ENCODE data around the gene SLC39A10. TPM values are rescaled to one million over a fixed set of nuclear protein-coding genes. Genes with fewer than 3 reads are reported as not detected.
A peak's percentile ranks its signal among the peaks of the same experiment; 100 is the strongest.

SLC39A10 gene, protein sequence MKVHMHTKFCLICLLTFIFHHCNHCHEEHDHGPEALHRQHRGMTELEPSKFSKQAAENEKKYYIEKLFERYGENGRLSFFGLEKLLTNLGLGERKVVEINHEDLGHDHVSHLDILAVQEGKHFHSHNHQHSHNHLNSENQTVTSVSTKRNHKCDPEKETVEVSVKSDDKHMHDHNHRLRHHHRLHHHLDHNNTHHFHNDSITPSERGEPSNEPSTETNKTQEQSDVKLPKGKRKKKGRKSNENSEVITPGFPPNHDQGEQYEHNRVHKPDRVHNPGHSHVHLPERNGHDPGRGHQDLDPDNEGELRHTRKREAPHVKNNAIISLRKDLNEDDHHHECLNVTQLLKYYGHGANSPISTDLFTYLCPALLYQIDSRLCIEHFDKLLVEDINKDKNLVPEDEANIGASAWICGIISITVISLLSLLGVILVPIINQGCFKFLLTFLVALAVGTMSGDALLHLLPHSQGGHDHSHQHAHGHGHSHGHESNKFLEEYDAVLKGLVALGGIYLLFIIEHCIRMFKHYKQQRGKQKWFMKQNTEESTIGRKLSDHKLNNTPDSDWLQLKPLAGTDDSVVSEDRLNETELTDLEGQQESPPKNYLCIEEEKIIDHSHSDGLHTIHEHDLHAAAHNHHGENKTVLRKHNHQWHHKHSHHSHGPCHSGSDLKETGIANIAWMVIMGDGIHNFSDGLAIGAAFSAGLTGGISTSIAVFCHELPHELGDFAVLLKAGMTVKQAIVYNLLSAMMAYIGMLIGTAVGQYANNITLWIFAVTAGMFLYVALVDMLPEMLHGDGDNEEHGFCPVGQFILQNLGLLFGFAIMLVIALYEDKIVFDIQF
- total RNA-seq = 20.7 and 27.2 TPM in 2 replicates

- DNase-seq (ENCODE audit: low read depth in 2 of 2) = peak; percentile 98
Observed at GRCh38 chr2:195656859-195657633, at the start of gene SLC39A10. Gene SLC39A10, plus strand, starts transcription at chr2:195657226. Its CDS starts 22,817 bp downstream, at chr2:195680043.

DNA sequence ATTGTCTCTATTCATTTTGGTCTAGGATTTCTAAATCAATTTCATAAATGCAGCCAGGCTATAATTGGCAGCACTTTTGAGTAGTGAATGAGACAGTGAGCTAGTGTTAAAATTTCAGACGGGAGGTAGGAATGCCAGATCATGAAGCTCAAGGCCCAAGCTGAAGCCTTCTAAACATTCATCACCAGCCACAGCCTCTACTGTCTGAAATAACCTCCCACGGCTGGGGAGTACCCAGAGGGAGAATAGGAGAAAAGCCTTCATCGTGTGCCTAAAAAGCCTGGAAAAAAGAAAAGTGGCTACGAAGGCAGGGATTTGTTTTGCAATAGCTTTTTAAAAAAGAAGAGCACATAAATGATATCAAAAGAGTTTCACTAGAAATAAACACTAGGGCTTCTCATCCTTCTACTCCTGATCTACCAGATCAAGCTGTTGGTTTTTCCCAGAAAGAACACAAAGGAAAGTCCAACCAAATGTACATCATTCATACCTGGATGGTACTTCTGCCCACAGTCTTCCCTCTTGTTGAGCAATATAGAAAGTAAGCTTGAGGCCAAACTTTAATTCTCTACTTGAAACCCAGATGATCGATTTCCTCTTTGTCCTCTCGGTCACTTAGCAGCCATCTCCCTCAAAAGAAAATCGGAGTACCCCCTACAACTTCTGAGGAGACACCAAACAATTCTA, 48.1 kb upstream of the SLC39A10 start:
- no peak for DNase-seq (ENCODE audit: low read depth in 2 of 2)

DNA sequence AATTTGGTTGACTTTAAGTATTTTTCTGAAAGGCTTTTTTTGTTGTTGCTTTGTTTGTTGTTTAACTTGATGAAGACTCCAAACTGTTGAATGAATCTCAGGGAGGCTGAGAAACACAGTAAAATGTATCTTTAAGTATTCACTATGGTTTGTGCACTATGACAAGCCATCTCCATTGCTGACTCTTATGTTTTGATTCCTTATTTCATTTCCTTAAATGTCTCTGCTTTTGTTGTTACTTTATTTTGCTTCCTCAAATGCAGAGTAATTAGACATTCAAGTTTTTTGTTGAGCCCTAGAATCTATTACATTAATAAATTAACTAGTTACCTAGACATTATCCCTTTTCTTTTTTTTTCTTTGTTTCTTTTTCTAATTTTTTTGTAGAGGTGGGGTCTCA, 46.3 kb upstream of the SLC39A10 start:
- DNase-seq (ENCODE audit: low read depth in 2 of 2) = no peak

GRCh38 chr2:195612611-195613495, 44.2 kb upstream of the SLC39A10 start:
- peak in 1 of 2 donors; percentile 1 for DNase-seq (ENCODE audit: low read depth in 2 of 2)

GRCh38 chr2:195613922-195614321, 43.1 kb upstream of the SLC39A10 start:
- peak; percentile 3 to 8 for DNase-seq (ENCODE audit: low read depth in 2 of 2)

DNA sequence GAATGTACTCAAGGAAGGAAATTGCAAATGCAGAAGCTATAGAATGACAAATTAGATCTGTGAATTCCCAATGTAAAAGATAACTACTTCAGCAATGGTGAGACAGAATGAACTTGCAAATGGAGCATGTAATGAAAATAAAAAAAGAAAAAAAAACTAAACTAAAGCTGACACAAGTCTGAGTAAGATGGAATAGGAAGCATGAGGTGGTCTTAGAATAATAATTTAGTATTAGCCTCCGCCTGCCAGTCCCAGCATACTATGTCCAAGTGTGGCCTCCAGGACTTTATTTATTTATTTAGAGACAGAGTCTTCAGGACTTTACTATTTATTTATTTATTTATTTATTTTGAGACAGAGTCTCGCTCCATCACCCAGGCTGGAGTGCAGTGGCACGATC, 37.4 kb upstream of the SLC39A10 start:
- DNase-seq (ENCODE audit: low read depth in 2 of 2) = no peak

DNA sequence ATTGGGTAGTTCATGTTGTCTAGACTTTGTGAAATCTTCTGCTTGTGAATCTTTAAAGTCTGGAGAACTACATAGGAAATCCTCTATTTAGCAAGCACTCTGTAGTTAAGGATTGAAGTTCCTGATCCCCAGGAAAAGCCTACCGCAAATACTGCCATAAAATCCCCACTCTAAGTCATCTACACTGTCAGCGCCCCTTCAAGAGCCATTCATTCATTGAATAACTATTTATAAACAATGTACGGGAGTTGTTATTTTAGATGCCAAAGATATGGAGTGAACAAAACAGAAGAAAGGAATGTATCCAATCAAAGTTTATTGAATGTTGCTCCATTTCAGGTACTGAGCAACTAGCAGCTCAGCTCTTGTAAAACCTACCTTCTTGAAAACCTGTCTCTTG, 36.5 kb upstream of the SLC39A10 start:
- DNase-seq (ENCODE audit: low read depth in 2 of 2) = no peak

GRCh38 chr2:195622966-195623365, 34.1 kb upstream of the SLC39A10 start:
- no peak for DNase-seq (ENCODE audit: low read depth in 2 of 2)

GRCh38 chr2:195626507-195626906, 30.5 kb upstream of the SLC39A10 start:
- no peak for DNase-seq (ENCODE audit: low read depth in 2 of 2)

GRCh38 chr2:195628666-195629065, 28.4 kb upstream of the SLC39A10 start:
- DNase-seq (ENCODE audit: low read depth in 2 of 2) = no peak

DNA sequence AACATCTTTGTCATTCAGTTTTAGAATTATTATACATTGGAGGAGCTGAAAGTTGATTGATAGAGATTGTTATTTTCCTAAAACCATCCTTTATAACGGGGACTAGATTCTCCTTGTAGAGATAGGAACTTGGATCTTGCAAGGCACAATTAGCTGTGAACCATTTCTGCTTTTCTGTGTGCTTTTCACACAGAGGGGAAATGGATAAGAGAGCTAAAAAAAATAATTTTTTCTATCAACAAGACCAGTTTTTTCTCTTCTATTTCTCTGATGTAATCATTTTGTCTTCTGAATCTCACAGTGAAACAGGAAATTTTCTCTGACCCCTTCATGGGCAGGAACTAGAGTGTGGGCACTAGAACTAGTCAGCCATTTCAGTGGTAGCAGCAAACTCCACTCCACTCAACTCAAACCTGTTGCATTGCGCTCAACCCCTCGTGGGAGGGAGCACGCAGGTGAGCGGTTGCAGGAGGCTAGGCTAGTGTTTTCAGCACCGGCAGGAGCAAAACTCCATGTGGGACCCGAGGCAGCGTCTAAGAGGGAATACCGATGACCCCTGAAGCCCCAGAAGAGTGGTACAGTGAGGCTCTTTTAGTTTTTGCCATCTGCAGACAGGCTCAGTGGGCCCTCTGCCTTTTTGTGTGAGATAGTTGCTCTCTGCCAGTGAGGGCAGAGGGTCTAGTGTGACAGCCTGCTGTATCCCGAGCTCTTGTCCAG, 24.0 kb upstream of the SLC39A10 start:
- no peak for DNase-seq (ENCODE audit: low read depth in 2 of 2)

DNA sequence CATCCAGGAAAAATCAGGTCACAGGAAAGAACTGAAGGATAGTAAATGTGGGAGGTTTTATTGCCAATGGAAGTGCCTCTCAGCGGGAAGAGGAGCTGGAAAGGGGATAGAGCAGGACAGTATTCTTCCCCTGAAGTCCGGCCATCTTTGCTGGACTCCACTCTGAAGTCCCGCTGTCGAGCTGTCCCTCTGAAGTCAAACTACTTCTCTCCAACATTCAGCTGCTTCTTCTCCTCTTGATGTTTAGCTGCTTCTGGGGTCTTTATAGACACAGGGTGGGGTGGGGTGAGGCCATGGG, 23.5 kb upstream of the SLC39A10 start:
- peak in 1 of 2 donors; percentile 4 for DNase-seq (ENCODE audit: low read depth in 2 of 2)

- no peak for DNase-seq (ENCODE audit: low read depth in 2 of 2)
Observed at GRCh38 chr2:195633974-195634373, 23.1 kb upstream of the SLC39A10 start.

- no peak for DNase-seq (ENCODE audit: low read depth in 2 of 2)
Observed at GRCh38 chr2:195636890-195637289, 20.1 kb upstream of the SLC39A10 start.

GRCh38 chr2:195638750-195639149, 18.3 kb upstream of the SLC39A10 start:
- no peak for DNase-seq (ENCODE audit: low read depth in 2 of 2)

DNA sequence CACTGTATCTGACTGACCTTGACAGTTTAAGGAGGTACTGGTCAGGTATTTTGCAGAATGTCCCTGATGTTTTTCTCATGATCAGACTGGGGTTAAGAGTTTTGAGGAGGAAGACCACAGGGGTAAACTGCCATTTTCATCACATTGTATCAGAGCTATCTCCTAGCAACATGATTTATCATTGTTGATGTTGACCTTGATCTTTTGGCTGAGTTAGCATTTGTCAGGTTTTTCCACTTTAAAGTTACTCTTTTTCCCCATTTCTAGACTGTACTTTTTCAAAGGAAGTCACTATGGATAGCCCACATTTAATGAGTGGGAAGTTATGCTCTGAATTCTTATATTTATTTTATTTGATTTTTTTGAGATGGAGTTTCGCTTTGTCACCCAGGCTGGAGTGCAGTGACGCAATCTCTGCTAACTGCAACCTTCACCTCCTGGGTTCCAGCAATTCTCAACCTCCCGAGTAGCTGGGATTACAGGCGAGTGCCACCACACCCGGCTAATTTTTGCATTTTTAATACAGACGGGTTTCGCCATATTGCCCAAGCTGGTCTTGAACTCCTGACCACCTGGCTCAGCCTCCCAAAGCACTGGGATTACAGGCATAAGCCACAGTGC, 17.7 kb upstream of the SLC39A10 start:
- no peak for DNase-seq (ENCODE audit: low read depth in 2 of 2)

DNA sequence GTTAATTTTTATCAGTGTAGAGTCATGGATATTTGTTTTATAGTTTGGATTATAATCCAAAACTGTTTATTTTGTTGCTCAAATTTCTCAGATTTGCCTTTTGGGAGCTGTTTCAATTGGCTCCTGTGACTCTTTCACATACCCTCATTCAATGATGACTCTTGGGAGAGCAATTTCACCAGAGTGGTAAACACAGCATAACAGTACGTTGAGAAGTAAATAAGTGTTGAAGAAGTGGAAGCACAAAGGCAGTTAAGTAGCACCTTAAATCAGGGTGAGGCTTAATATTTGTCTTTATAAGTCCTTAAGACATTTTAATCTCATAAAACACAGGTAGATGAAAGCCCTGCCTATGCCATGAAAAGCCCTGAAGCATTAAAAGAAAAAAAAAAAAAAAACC, 17.1 kb upstream of the SLC39A10 start:
- DNase-seq (ENCODE audit: low read depth in 2 of 2) = no peak

GRCh38 chr2:195642027-195642678, 14.9 kb upstream of the SLC39A10 start:
- no peak for DNase-seq (ENCODE audit: low read depth in 2 of 2)

- no peak for DNase-seq (ENCODE audit: low read depth in 2 of 2)
Observed at GRCh38 chr2:195642679-195643068, 14.4 kb upstream of the SLC39A10 start.
